ACHN (cell line): ENCODE data around the gene TNK1.

Experiments used
- DNase-seq: peaks from one replicate; pipeline ENCODE4 v3.0.0-alpha.2; 2015
- in situ Hi-C: cut with HindIII; loops from 2 replicates; pipeline ENCODE4 v1.10.0; 2017; ENCODE audit warnings: low sequenced_read_pairs, low pct_ligation_motif_present, low pct_unique_long_range_greater_than_20kb

Gene TNK1

GRCh38 chr17:7421186-7421585, 40.3 kb downstream of the TNK1 start:
- in situ Hi-C loops = no loop called here
- no peak for DNase-seq

- DNase-seq = no peak
- in situ Hi-C loops = no loop called here
Observed at GRCh38 chr17:7423679-7424078, 42.8 kb downstream of the TNK1 start.

- in situ Hi-C loops = no loop called here
- no peak for DNase-seq
Observed at GRCh38 chr17:7425316-7425715, 44.4 kb downstream of the TNK1 start, which contains the start of gene SPEM2. SPEM2 (plus strand) TSS chr17:7425616; CDS start chr17:7425689, 73 bp downstream.

GRCh38 chr17:7425756-7426155, 44.9 kb downstream of the TNK1 start:
- DNase-seq = no peak
- in situ Hi-C loops = no loop called here

GRCh38 chr17:7426203-7426863, 45.4 kb downstream of the TNK1 start:
- in situ Hi-C loops = no loop called here

GRCh38 chr17:7426896-7427489, 46.1 kb downstream of the TNK1 start:
- in situ Hi-C loops = no loop called here

More at GRCh38 chr17:7426203-7426863, 45.4 kb downstream of the TNK1 start:
- no peak for DNase-seq

GRCh38 chr17:7427549-7427948, 46.7 kb downstream of the TNK1 start:
- in situ Hi-C loops = no loop called here
- DNase-seq = no peak

More at GRCh38 chr17:7426896-7427489, 46.1 kb downstream of the TNK1 start:
- DNase-seq = no peak

- no peak for DNase-seq
- in situ Hi-C loops = no loop called here
Observed at GRCh38 chr17:7428557-7428956, 47.7 kb downstream of the TNK1 start, which contains the start of gene SPEM3. SPEM3 (plus strand) TSS chr17:7428857; CDS start chr17:7428903, 46 bp downstream.

GRCh38 chr17:7429722-7430121, 48.8 kb downstream of the TNK1 start:
- DNase-seq = no peak
- in situ Hi-C loops = no loop called here

GRCh38 chr17:7431231-7431630, 50.3 kb downstream of the TNK1 start:
- in situ Hi-C loops = no loop called here
- DNase-seq = no peak

GRCh38 chr17:7432296-7432695, 51.4 kb downstream of the TNK1 start:
- in situ Hi-C loops = no loop called here
- DNase-seq = no peak

GRCh38 chr17:7435676-7436555, 55.0 kb downstream of the TNK1 start:
- in situ Hi-C loops = no loop called here
- DNase-seq = peak; percentile 42

- no peak for DNase-seq
- in situ Hi-C loops = no loop called here
Observed at GRCh38 chr17:7436556-7437368, 55.9 kb downstream of the TNK1 start.

GRCh38 chr17:7437369-7437863, 56.5 kb downstream of the TNK1 start:
- in situ Hi-C loops = no loop called here
- no peak for DNase-seq

GRCh38 chr17:7437950-7438614, 57.2 kb downstream of the TNK1 start:
- no peak for DNase-seq
- in situ Hi-C loops = no loop called here

- no peak for DNase-seq
- in situ Hi-C loops = no loop called here
Observed at GRCh38 chr17:7438656-7439460, 58.0 kb downstream of the TNK1 start.
